Prostate gland (tissue), 2 donors: Measurements from ENCODE around the gene CNTN5.

Experiments used
- CTCF ChIP-seq, 4 experiments: fragments of 200-600 bp in 2 of 4; fragments of 450-650 bp in 2 of 4; sonication (generic) in 2 of 4; IDR thresholded peaks; 1 replicate in 3 of 4; 2 replicates in 1 of 4; pipeline ENCODE4 v1.5.1; 2016 to 2019; ENCODE audit warnings: antibody characterized with exemption in 4 of 4, mild to moderate bottlenecking in 2 of 4, moderate library complexity in 2 of 4
- POLR2A ChIP-seq: fragments of 450-650 bp; IDR thresholded peaks from one replicate; pipeline ENCODE4 v1.6.1; 2016; ENCODE audit warnings: antibody characterized with exemption, mild to moderate bottlenecking

GRCh38 chr11:99177446-99177845, 156.7 kb downstream of the CNTN5 start:
- no peak for TF ChIP-seq POLR2A
- TF ChIP-seq CTCF (IDR thresholded peaks at IDR 0.05), result no peak
